GM19467 (cell line): ENCODE measurements around the gene TPRKB.
"Not testable (repeated sequence)": the region's sequence is repeated elsewhere in the genome, so short reads cannot be mapped to it uniquely, and the experiment has no call there.

ENCODE experiments used
- ATAC-seq: cut with Tn5 transposase; IDR thresholded peaks from one replicate; pipeline ENCODE4 v1.9.1; 2021; ENCODE audit warnings: mild to moderate bottlenecking, moderate library complexity; ENCODE audit not compliant: unreplicated experiment

Gene TPRKB

GRCh38 chr2:73736855-73737779 is at the start of gene TPRKB:
TPRKB (minus strand) TSS chr2:73737345; CDS start chr2:73734569, 2,776 bp downstream.
- peak; percentile 92 for ATAC-seq

DNA sequence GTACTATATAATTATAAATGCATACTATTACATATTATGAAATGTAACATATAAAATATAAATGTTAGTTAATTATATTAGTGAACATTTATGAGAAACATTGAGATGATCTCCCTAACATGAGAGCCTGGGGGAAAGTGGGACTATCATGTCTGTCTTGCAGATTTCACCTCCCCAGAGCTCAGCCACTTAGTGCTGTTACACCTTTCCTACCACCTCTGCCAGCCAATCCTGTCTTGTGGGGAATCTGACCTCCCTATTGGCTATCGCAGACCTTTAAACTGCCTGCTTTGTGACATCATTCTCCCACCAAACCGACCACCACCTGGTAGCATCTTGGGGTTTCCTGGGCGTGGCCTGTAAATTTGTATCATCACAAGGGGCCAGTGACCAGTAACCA is 46.7 kb upstream of the TPRKB start, which contains the start of gene C2orf78:
Gene C2orf78 (plus strand): TSS at position 301 of the 400 bp plus-strand sequence. CDS start 127 bp downstream, outside the sequence.
- ATAC-seq = not testable (repeated sequence)

- ATAC-seq = not testable (repeated sequence)
These were observed 46.3 kb upstream of the TPRKB start for GRCh38 chr2:73783402-73783801.

DNA sequence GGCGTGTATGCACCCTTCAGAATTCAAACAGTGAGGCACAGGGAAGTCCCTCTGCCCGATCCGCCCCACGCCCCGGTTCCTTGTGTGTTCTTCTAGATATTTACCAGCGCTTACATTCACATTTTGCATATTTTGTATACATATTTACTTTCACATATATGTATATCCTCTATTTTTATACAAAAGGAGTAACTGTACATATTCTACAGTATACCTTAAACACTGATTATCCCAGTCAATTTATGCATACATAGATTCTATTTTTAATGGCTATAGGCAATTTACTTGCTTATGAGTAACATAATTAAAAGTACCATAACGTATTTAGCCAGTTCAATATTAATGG is 43.1 kb upstream of the TPRKB start:
- no peak for ATAC-seq

GRCh38 chr2:73779467-73780236 is 42.5 kb upstream of the TPRKB start, which contains the start of gene DUSP11:
DUSP11 (minus strand) TSS chr2:73780103; CDS start chr2:73779974, 129 bp downstream.
- ATAC-seq = peak; percentile 98

- not testable (repeated sequence) for ATAC-seq
These were observed 41.8 kb upstream of the TPRKB start for GRCh38 chr2:73778867-73779466.

DNA sequence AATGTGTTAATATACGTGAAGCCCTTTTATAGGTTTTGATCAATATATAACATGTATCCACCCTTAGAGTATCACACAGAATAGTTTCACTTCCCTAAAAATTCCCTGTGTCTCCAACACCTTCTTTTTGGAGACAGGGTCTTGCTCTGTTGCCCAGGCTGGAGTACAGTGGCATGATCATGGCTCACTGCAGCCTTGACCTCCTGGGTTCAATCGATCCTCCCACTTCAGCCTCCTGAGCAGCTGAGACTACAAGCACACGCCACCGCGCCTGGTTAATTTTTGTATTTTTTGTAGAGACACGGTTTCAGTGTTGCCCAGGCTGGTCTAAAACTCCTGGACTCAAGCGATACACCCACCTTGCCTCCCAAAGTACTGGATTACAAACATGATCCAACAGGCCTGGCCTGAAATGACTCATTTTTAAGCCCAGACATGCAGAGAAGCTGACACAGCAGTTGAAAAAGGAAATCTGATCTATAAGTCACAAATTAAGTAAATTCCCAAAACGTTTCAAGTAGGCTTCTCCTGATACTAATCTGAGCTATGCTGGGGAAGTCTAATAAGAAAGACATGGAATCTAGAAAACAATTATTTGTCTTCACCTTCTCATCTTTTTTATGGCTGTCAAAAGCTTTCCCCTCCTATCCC is 39.8 kb upstream of the TPRKB start:
- no peak for ATAC-seq

DNA sequence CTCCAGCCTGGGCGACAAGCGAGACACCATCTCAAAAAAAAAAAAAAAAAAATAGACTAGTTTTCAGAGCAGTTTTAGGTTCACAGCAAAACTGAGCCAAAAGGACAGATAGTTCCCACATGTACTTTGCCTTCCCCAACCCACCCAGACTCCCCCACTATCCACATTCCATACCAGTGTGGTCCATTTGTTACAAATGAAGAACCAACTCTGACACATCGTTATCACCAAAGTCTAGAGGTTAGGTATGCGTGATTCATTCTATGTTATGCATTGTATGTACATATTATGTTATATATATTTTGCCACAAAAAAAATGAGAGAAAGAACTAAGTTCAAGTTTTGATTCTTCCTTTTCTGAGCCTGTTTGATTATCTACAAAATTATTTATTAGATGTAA is 39.2 kb upstream of the TPRKB start:
- no peak for ATAC-seq

DNA sequence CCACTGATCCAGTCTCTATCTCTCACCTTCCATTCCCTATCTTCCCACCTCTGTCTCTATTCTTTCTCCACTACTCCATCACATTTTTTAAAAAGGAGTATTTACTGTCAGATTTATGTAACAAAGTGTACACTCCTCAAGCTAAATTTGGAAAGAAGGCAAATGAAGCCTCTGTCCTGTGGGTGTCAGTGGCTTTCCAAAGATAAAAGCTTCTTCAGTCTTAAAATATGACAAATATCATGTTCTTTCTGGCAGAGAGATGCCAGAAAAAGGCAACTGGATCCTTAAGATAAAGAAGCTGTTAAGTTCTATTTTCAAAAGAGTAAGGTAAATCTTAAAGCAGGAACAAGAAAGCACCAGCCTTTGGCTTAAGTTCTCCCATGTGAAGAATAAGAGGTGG is 35.7 kb upstream of the TPRKB start:
- ATAC-seq = no peak

GRCh38 chr2:73770725-73771124 is 33.6 kb upstream of the TPRKB start:
- ATAC-seq = no peak

- no peak for ATAC-seq
These were observed 29.8 kb upstream of the TPRKB start for GRCh38 chr2:73766994-73767393.

DNA sequence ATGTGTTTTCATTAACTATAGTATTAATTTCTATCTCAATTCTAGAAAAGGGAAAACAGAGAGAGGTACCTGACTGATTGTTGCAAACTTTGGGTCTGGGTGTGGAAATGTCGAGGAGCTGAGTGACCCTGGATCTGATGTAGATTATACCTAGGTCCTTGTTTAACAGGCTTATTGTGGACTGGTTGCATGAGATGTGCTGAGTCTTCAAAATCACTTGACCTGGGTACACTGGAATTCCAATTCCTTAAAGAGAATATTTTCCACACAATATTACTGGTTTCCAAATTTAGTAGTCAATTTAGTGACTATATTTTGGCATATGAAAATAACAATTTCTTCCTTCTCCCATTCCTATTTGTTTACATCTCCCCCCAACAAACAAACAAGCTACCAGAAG is 29.2 kb upstream of the TPRKB start:
- ATAC-seq = no peak

DNA sequence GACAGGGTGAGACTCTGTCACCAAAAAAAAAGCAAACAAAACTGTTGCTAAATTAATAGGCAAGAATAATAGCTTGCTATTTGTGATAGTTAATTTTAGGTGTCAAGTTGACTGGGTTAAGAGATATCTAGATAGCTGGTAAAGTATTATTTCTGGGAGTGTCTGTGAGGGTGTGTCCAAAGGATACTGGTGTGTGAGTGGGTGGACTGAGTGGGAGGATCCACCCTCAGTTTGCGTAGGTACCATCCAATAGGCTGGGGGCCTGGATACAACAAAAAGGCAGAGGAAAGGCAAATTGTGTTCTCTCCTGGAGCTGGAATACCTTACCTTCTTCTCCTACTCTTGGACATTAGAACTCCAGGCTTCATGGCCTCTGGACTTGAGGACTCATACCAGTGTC is 27.8 kb upstream of the TPRKB start:
- no peak for ATAC-seq

DNA sequence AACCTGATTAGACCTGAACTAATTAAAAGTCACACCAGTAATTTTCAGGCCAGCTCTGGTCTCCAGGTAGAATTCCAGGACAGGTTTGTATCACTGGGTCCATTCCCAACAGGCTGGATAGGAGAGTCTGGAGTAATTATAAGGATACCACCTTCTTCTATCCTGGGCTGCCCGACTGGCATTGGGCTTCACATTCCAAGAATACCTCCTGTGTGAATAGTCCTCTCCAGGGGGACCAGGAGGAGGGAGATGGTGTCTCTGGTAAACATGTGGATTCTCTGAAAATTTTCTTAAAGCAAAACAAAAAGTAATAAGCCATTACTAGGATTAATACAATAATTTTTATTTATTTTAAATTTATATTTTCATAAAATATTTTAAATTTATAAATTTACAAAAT is 25.4 kb upstream of the TPRKB start:
- no peak for ATAC-seq

- no peak for ATAC-seq
These were observed 22.8 kb upstream of the TPRKB start for GRCh38 chr2:73759904-73760303.

DNA sequence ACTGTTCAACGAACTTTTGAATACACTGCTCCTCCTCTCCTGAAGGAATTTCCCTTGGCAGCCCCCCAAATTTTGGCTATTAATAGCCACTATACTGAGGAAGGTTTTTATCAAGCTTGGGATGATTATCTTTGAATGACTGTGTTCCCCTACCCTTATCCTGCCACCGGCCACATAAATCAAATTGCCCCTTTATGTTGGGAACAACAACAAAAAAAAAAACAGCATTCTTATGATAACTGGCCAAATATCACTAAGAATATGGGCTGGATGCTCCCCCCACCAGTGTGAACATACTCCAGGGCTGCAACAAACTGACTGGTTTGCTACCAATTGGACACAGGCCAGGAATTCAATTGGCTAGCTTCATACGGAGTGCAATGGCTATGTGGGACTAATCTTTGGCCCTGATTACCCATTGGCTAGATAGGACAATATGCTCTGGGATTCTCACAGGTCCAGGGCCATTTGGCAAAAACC is 22.2 kb upstream of the TPRKB start:
- no peak for ATAC-seq

GRCh38 chr2:73754332-73754731 is 17.2 kb upstream of the TPRKB start:
- ATAC-seq = not testable (repeated sequence)

GRCh38 chr2:73749314-73749713 is 12.2 kb upstream of the TPRKB start:
- no peak for ATAC-seq

DNA sequence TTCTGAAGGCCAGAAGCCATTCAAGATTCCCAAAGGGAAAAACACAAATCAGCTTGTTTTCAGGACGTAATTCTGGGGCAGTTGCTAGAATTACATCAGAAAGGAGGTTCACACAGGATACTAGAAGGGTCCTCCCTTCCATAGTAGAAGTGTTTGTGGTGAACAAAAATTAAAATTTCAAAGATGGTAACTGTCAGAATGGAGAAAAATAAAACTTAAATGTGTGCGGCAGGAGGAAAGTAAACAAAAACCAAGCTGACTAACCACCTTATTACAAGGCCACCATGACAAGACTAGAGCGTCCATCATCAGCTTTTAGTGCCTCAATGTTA is 9.7 kb upstream of the TPRKB start:
- ATAC-seq = no peak

DNA sequence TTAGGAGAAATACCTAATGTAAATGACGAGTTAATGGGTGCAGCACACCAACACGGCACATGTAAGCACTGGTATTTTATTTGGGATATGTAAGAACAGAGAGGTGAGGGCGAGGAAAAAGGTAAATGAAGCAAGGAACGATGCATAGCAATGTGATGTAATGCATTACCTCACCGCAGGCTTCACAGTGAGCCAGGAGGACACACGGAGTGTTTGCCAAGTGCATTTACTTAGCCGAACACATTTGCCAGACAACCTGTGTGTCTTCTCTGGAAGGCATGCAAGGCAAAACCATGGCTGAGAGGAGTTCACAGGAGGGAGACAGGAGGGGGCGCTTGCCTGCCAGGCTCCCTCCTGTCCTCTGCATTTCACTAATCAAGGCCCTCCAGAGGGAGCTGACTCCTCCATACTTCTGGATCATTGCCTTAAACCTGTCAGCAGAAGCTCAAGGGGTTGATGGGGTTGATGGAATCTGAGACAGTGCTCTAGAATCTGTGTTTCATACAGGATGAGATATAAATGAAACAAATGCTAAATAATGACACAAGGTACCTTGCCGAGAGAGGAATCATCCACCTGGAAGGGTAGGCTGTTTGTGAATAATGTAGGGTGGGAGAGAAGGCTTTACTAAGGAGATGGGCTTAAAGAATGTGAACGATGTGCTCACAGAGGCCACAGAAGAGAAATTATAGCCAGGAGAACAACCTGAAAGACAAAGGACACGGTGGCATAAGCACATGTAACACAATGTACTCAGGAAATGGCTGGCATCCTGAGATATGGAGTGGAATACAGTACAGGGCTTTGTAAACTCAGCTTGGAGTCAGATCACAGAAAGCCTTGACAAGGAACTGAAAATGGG is 9.1 kb upstream of the TPRKB start:
- no peak for ATAC-seq
